GM12878 (cell line): Measurements from ENCODE around the gene NRXN3. TPM values are rescaled to one million over a fixed set of nuclear protein-coding genes. Genes with fewer than 3 reads are reported as not detected.

Source experiments
- ATAC-seq: fragments of 200-7000 bp; cut with Tn5 transposase; 3 replicates; pipeline ENCODE4 v1.9.1; 2020; ENCODE audit warnings: mild to moderate bottlenecking, moderate library complexity
- BruUV-seq: library from RNA; stranded (reverse); fragments of 400-500 nt; replicated peaks from 2 replicates; lab custom pipeline; 2021; lab: Mats Ljungman, UMichigan
- CTCF ChIA-PET: fragments of 300-600 bp; sonication (Branson Sonifier 250); formaldehyde crosslinking; extraction: SDS; loops from one replicate; lab custom pipeline; 2021; ENCODE audit warnings: inconsistent platforms; lab: Yijun Ruan, JAX
- POLR2A ChIA-PET: fragments of 350-600 bp; formaldehyde crosslinking; extraction: SDS; loops from one replicate; lab custom pipeline; 2021; ENCODE audit warnings: inconsistent platforms; lab: Charles Lee
- RAD21 ChIA-PET: fragments of 300-600 bp; sonication (Branson Sonifier 250); formaldehyde crosslinking; loops from one replicate; lab custom pipeline; 2023; ENCODE audit warnings: antibody characterized with exemption; ENCODE audit not compliant: unreplicated experiment; lab: Charles Lee
- SMC1A ChIA-PET: fragments of 300-600 bp; sonication (Branson Sonifier 250); formaldehyde crosslinking; loops from one replicate; lab custom pipeline; 2023; ENCODE audit not compliant: unreplicated experiment, uncharacterized antibody; lab: Charles Lee
- DNase-seq: peaks from one replicate; pipeline ENCODE4 v3.0.0-alpha.2; 2011; ENCODE audit warnings: low read depth, low spot score
- FAIRE-seq: peaks from 3 replicates; lab custom pipeline; 2011; peaks lifted over from hg19 to GRCh38; lab: Jason Lieb, UNC
- H2AFZ ChIP-seq: 2 replicates; pipeline ENCODE4 v1.6.0; 2011; ENCODE audit warnings: low read depth, low read length, control low read depth; ENCODE audit not compliant: control insufficient read depth
- H3K27ac ChIP-seq: 2 replicates; pipeline ENCODE4 v1.5.1; 2011; ENCODE audit warnings: control low read depth; ENCODE audit not compliant: control insufficient read depth, insufficient read depth
- H3K27me3 ChIP-seq, 2 experiments: replicated peaks in 1 of 2; 2 replicates each; pipeline versions ENCODE4 v1.6.0 to v1.6.1; 2011; ENCODE audit warnings: low read length in 1 of 2; ENCODE audit not compliant: control insufficient read depth in 2 of 2, insufficient read depth in 2 of 2
- H3K36me3 ChIP-seq, 2 experiments: 2 replicates each; pipeline ENCODE4 v1.5.1; 2011; ENCODE audit warnings: low read length in 1 of 2; ENCODE audit not compliant: control insufficient read depth in 2 of 2, insufficient read depth in 2 of 2
- H3K4me1 ChIP-seq: 2 replicates; pipeline ENCODE4 v1.6.1; 2011; ENCODE audit warnings: mild to moderate bottlenecking, low read length, moderate library complexity, mixed read lengths; ENCODE audit not compliant: control insufficient read depth, insufficient read depth
- H3K4me2 ChIP-seq: 2 replicates; pipeline ENCODE4 v1.6.0; 2011; ENCODE audit warnings: control low read depth; ENCODE audit not compliant: control insufficient read depth, insufficient read depth
- H3K4me3 ChIP-seq: fragments of 200-600 bp; sonication (generic); 2 replicates; pipeline ENCODE4 v1.5.1; 2016
- H3K79me2 ChIP-seq: 2 replicates; pipeline ENCODE4 v1.6.0; 2011; ENCODE audit warnings: low read length; ENCODE audit not compliant: control insufficient read depth, insufficient read depth
- H3K9ac ChIP-seq: 2 replicates; pipeline ENCODE4 v1.8.0; 2011; ENCODE audit warnings: low read length, control low read depth, mixed read lengths; ENCODE audit not compliant: control insufficient read depth, insufficient read depth
- H3K9me3 ChIP-seq: replicated peaks from 3 replicates; pipeline ENCODE4 v1.5.1; 2011; ENCODE audit warnings: mild to moderate bottlenecking, low read length; ENCODE audit not compliant: control insufficient read depth, insufficient read depth
- H4K20me1 ChIP-seq: 2 replicates; pipeline ENCODE4 v1.6.0; 2011; ENCODE audit not compliant: control insufficient read depth, insufficient read depth
- BMI1 ChIP-seq: fragments of 450-650 bp; IDR thresholded peaks from 2 replicates; pipeline ENCODE4 v1.6.1; 2016; ENCODE audit warnings: mild to moderate bottlenecking, moderate library complexity, borderline replicate concordance
- CHD2 ChIP-seq: IDR thresholded peaks from 2 replicates; pipeline ENCODE4 v1.6.1; 2011; ENCODE audit warnings: low read depth, low read length, improper control_type of control experiment, borderline replicate concordance
- FOXM1 ChIP-seq: IDR thresholded peaks from 2 replicates; pipeline ENCODE4 v1.6.1; 2012; ENCODE audit warnings: low read depth, mild to moderate bottlenecking, inconsistent platforms, low read length, moderate library complexity
- GATAD2B ChIP-seq: fragments of 450-650 bp; conservative IDR thresholded peaks from 2 replicates; pipeline ENCODE4 v1.6.1; 2017; ENCODE audit warnings: low read depth, mild to moderate bottlenecking, moderate library complexity
- HDAC6 ChIP-seq: fragments of 200-600 bp; sonication (generic); IDR thresholded peaks from one replicate; pipeline ENCODE4 v1.8.0; 2017; ENCODE audit warnings: antibody characterized with exemption; ENCODE audit not compliant: unreplicated experiment
- JUNB ChIP-seq: IDR thresholded peaks from 2 replicates; pipeline ENCODE4 v1.6.1; 2016; ENCODE audit warnings: antibody characterized with exemption, mild to moderate bottlenecking
- MAX ChIP-seq: IDR thresholded peaks from 2 replicates; pipeline ENCODE4 v1.6.1; 2012; ENCODE audit warnings: low read depth, low read length, improper control_type of control experiment
- MTA3 ChIP-seq: IDR thresholded peaks from 2 replicates; pipeline ENCODE4 v1.6.1; 2012; ENCODE audit warnings: low read length, inconsistent platforms, borderline replicate concordance
- POLR2A ChIP-seq: IDR thresholded peaks from 2 replicates; pipeline ENCODE4 v1.6.1; 2011; ENCODE audit warnings: low read depth, mild to moderate bottlenecking, low read length
- RAD21 ChIP-seq: IDR thresholded peaks from 2 replicates; pipeline ENCODE4 v1.6.1; 2011; ENCODE audit warnings: mild to moderate bottlenecking, low read depth, low read length, moderate library complexity; ENCODE audit not compliant: insufficient read depth
- RB1 ChIP-seq: fragments of 450-650 bp; formaldehyde crosslinking; IDR thresholded peaks from 2 replicates; pipeline ENCODE4 v1.6.1; 2017; ENCODE audit warnings: mild to moderate bottlenecking, borderline replicate concordance
- RBBP5 ChIP-seq: fragments of 200-600 bp; sonication (generic); conservative IDR thresholded peaks from 2 replicates; pipeline ENCODE4 v1.6.1; 2016
- RELA ChIP-seq: fragments of 450-650 bp; IDR thresholded peaks from 2 replicates; pipeline ENCODE4 v1.8.0; 2014; ENCODE audit warnings: borderline replicate concordance; ENCODE audit not compliant: partially characterized antibody
- SRF ChIP-seq, 2 experiments: IDR thresholded peaks; 2 replicates each; pipeline ENCODE4 v1.6.1; 2011; ENCODE audit warnings: low read depth in 2 of 2, low read length in 2 of 2, mild to moderate bottlenecking in 1 of 2, moderate library complexity in 1 of 2
- TAF1 ChIP-seq: IDR thresholded peaks from 2 replicates; pipeline ENCODE4 v1.6.1; 2011; ENCODE audit warnings: mild to moderate bottlenecking, low read depth, low read length, borderline replicate concordance
- TCF12 ChIP-seq: IDR thresholded peaks from 2 replicates; pipeline ENCODE4 v1.6.1; 2011; ENCODE audit warnings: low read depth, mild to moderate bottlenecking, low read length
- ZNF24 ChIP-seq: fragments of 450-650 bp; IDR thresholded peaks from 2 replicates; pipeline ENCODE4 v1.6.1; 2017; ENCODE audit warnings: antibody characterized with exemption, mild to moderate bottlenecking
- WGBS: methylation state at CpG from one replicate; pipeline ENCODE4 v1.1.6; 2016; ENCODE audit warnings: low lambda C conversion rate; ENCODE audit not compliant: insufficient replicate concordance, insufficient coverage; ENCODE audit errors: missing lambda C conversion rate; 5-methylcytosine and 5-hydroxymethylcytosine counted together
- in situ Hi-C: fragments of 300-500 bp; cut with MboI; formaldehyde crosslinking; loops from 9 replicates; pipeline ENCODE4 v1.14.3; 2018; ENCODE audit warnings: mixed read lengths
- intact Hi-C: fragments of 100-400 bp; cut with micrococcal nuclease; formaldehyde crosslinking; loops from one replicate; pipeline ENCODE4 v1.14.2; 2022; ENCODE audit not compliant: unreplicated experiment
- polyA plus RNA-seq, 11 experiments: library from polyadenylated mRNA; depleted of rRNA in 4 of 11; unstranded in 6 of 11; stranded (reverse) in 5 of 11; fragments of >200 nt; fragmentation: Nextera tagmentation in 4 of 11; fragmentation: Illumina TruSeq in 1 of 11; extraction: Ambion mirVana in 4 of 11; extraction: Trizol in 1 of 11; gene quantifications; 1 replicate in 1 of 11; 2 replicates in 10 of 11; pipeline versions ENCODE4 v1.2.1 to v1.2.3, GENCODE V29; 2011 to 2016; ENCODE audit warnings: inconsistent platforms in 2 of 11, missing spikeins in 2 of 11, low read depth in 1 of 11
- total RNA-seq, 4 experiments: library from RNA; depleted of rRNA in 3 of 4; stranded (reverse); fragments of >200 nt in 3 of 4; fragmentation: Illumina TruSeq in 1 of 4; extraction: Trizol in 1 of 4; gene quantifications; 2 replicates each; pipeline versions ENCODE4 v1.2.1 to v1.2.3, GENCODE V29; 2013 to 2021
- TF ChIP-seq, protein P1 (sequence below): fragments of 450-650 bp; IDR thresholded peaks from 2 replicates; pipeline ENCODE4 v1.6.1; 2017; ENCODE audit warnings: mild to moderate bottlenecking, low read depth, inconsistent platforms; ENCODE audit not compliant: poor library complexity, severe bottlenecking

Gene NRXN3
- total and polyA plus RNA-seq, 10 of the 15 experiments (the other 5 are each of a cell fraction or from before 2014, with no cell fraction given) = 0.52 to 3.3 (median 1.4) TPM

- ChIA-PET CTCF (interaction anchor here (0.6 to 1.0 kb wide), 2 partner anchors 42 to 58 kb away, joined by 3 read pairs; no protein-coding TSS in a partner anchor), RAD21 (no interaction called here), POLR2A (no interaction called here), SMC1A (no interaction called here)
- FAIRE-seq = no peak
- H2AFZ ChIP-seq = no peak overlapping the region
- no peak overlapping the region for H3K4me2 ChIP-seq
- no peak overlapping the region for H3K4me3 ChIP-seq
- no peak for ATAC-seq
- H3K4me1 ChIP-seq = no peaks in the 10 kb centered on the region
- no peak overlapping the region for H3K9ac ChIP-seq
- WGBS = 68% methylated on average over 5 of the region's 5 CpGs
- no peak overlapping the region for H3K27ac ChIP-seq
- in situ Hi-C loops = no loop called here
- intact Hi-C loops = no loop called here
- no peaks in the 10 kb centered on the region for H3K36me3 ChIP-seq
- DNase-seq = no peak
- H4K20me1 ChIP-seq = no peaks in the 10 kb centered on the region
- BruUV-seq = no TSS peak
- H3K27me3 ChIP-seq = no peaks in the 10 kb centered on the region
- no peaks in the 10 kb centered on the region for H3K9me3 ChIP-seq
- H3K79me2 ChIP-seq = no peaks in the 10 kb centered on the region
- TF ChIP-seq ZNF24 = no peak
- TF ChIP-seq RBBP5 = no peak
- no peak for TF ChIP-seq HDAC6
- no peak for TF ChIP-seq FOXM1
- TF ChIP-seq RB1 = no peak
- no peak for TF ChIP-seq BMI1
- no peak for TF ChIP-seq TCF12
- TF ChIP-seq SRF (IDR thresholded peaks at IDR 0.05; ENCODE audit: low read depth in 2 of 2, low read length in 2 of 2) = no peak
- no peak for TF ChIP-seq RAD21
- TF ChIP-seq RELA = no peak
- no peak for TF ChIP-seq POLR2A
- TF ChIP-seq, protein P1, sequence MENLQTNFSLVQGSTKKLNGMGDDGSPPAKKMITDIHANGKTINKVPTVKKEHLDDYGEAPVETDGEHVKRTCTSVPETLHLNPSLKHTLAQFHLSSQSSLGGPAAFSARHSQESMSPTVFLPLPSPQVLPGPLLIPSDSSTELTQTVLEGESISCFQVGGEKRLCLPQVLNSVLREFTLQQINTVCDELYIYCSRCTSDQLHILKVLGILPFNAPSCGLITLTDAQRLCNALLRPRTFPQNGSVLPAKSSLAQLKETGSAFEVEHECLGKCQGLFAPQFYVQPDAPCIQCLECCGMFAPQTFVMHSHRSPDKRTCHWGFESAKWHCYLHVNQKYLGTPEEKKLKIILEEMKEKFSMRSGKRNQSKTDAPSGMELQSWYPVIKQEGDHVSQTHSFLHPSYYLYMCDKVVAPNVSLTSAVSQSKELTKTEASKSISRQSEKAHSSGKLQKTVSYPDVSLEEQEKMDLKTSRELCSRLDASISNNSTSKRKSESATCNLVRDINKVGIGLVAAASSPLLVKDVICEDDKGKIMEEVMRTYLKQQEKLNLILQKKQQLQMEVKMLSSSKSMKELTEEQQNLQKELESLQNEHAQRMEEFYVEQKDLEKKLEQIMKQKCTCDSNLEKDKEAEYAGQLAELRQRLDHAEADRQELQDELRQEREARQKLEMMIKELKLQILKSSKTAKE = no peak
- TF ChIP-seq CHD2 = no peak
- TF ChIP-seq MAX = no peak
- TF ChIP-seq JUNB = no peak
- TF ChIP-seq GATAD2B = no peak
- no peak for TF ChIP-seq TAF1
- no peak for TF ChIP-seq MTA3
- TF ChIP-seq, all 136 proteins: peak for 0
Measured at GRCh38 chr14:78524766-78525165, 354.6 kb downstream of the NRXN3 start.
